AG04449 (cell line): ENCODE measurements around the gene IL20RA.
A peak's percentile ranks its signal among the peaks of the same experiment; 100 is the strongest.

ENCODE experiments used
- CTCF ChIA-PET: fragments of 350-600 bp; formaldehyde crosslinking; extraction: SDS; loops from one replicate; lab custom pipeline; 2021; ENCODE audit warnings: antibody characterized with exemption; lab: Yijun Ruan, JAX
- POLR2A ChIA-PET: fragments of 400-600, 350-600 bp; formaldehyde crosslinking; extraction: SDS; loops from one replicate; lab custom pipeline; 2020; ENCODE audit warnings: antibody characterized with exemption, inconsistent platforms; lab: Yijun Ruan, JAX
- DNase-seq: peaks from one replicate; pipeline ENCODE4 v3.0.0-alpha.2; 2010; ENCODE audit warnings: low read depth, low spot score
- H3K4me3 ChIP-seq: 2 replicates; pipeline ENCODE4 v1.5.1; 2011; ENCODE audit warnings: low read depth, mild to moderate bottlenecking, control low read depth, low read length
- CTCF ChIP-seq: IDR thresholded peaks from one replicate; pipeline ENCODE4 v1.5.1; 2011; ENCODE audit warnings: mild to moderate bottlenecking, moderate library complexity, low read length, control low read depth, inconsistent platforms; ENCODE audit not compliant: insufficient read depth; ENCODE audit errors: missing control alignments

The IL20RA gene

GRCh38 chr6:137024237-137024990, 20.4 kb downstream of the IL20RA start:
- TF ChIP-seq CTCF: no peak
- CTCF ChIA-PET: no interaction called here
- no peak for DNase-seq
- no peak overlapping the region for H3K4me3 ChIP-seq
- POLR2A ChIA-PET: no interaction called here

- ChIA-PET CTCF (interaction anchor here (0.6 to 1.0 kb wide), 3 partner anchors 23 to 228 kb away, joined by 3 read pairs; partner anchors contain the start of gene MAP3K5), POLR2A (no interaction called here)
- no peak for DNase-seq
Measured at GRCh38 chr6:137020776-137021175, 24.0 kb downstream of the IL20RA start.

GRCh38 chr6:137019476-137020272, 25.1 kb downstream of the IL20RA start:
- POLR2A ChIA-PET: no interaction called here
- H3K4me3 ChIP-seq: no peak overlapping the region
- no peak for DNase-seq
- CTCF ChIA-PET: interaction anchor here (1.0 kb wide), 2 partner anchors 175 to 227 kb away, joined by 3 read pairs; partner anchors contain the start of gene MAP3K5
- TF ChIP-seq CTCF: no peak

More at GRCh38 chr6:137020776-137021175, 24.0 kb downstream of the IL20RA start:
- no peak for TF ChIP-seq CTCF
- H3K4me3 ChIP-seq: no peak overlapping the region

GRCh38 chr6:137017081-137017480, 27.7 kb downstream of the IL20RA start:
- CTCF ChIA-PET: interaction anchor here (1.3 to 6.3 kb wide), 3 partner anchors 10 to 171 kb away, joined by 4 to 68 read pairs (median 5); no protein-coding TSS in a partner anchor
- no peak for TF ChIP-seq CTCF
- no peak overlapping the region for H3K4me3 ChIP-seq
- POLR2A ChIA-PET: no interaction called here
- DNase-seq: no peak

GRCh38 chr6:137016356-137016755, 28.4 kb downstream of the IL20RA start:
- POLR2A ChIA-PET: no interaction called here
- CTCF ChIA-PET: interaction anchor here (1.3 to 6.3 kb wide), 3 partner anchors 11 to 171 kb away, joined by 4 to 68 read pairs (median 5); no protein-coding TSS in a partner anchor

More at GRCh38 chr6:137016356-137016755, 28.4 kb downstream of the IL20RA start:
- H3K4me3 ChIP-seq: no peak overlapping the region
- no peak for TF ChIP-seq CTCF
- peak; percentile 16 for DNase-seq
